UCSD-AML1 (cell line): Measurements from ENCODE around the gene CT47C1.
"Not testable (repeated sequence)": the region's sequence is repeated elsewhere in the genome, so short reads cannot be mapped to it uniquely, and the experiment has no call there.

Experiments
- DNase-seq: peaks from one replicate; lab custom pipeline; 2025; ENCODE audit not compliant: unreplicated experiment; lab: John Stamatoyannopoulos, UW

The CT47C1 gene

GRCh38 chrX:119072744-119073143, at the start of gene CT47C1:
CT47C1 (plus strand) TSS chrX:119072993; CDS start chrX:119073226, 233 bp downstream.
- no peak for DNase-seq

DNA sequence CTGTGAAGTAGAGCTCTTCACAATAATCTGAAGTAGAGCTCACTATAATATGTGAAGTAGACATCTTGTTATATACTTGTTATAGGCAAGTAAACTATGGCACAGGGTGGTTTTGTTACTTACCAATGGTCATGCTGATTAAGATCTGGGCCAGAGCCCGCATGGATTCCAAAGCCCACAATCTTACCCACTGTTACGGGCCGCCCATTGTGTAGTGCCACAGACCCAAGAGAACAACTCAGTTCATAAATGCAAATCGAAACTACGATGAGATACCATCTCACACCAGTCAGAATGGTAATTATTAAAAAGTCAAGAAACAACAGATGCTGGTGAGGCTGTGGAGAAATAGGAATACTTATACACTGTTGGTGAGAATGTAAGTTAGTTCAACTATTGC, 46.9 kb upstream of the CT47C1 start:
- DNase-seq: no peak

- not testable (repeated sequence) for DNase-seq
These were observed 46.4 kb upstream of the CT47C1 start for GRCh38 chrX:119026344-119026743.

DNA sequence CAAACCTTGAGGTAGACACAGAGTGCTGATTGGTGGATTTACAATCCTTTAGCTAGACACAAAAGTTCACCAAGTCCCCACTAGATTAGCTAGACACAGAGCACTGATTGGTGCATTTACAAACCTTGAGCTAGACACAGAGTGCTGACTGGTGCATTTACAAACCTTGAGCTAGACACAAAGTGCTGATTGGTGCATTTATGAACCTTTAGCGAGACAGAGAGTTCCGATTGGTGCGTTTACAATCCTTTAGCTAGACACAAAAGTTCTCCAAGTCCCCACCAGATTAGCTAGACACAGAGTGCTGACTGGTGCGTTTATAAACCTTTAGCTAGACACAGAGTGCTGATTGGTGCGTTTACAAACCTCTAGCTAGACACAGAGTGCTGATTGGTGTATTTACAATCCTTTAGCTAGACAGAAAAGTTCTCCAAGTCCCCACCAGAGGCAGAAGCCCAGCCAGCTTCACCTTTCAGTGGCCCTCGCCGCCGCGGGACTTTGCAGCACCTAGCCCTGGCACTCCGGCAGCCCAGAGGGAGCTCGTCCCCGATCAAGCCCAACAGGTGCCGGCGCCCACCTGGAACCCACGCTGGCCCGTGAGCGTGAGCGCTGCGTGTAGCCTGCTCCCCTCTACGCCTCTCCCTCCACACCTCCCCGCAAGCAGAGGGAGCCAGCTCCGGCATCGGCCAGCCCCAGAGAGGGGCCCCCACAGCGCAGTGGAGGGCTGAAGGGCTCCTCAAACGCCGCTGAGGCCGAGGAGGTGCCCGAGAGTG, 44.6 kb upstream of the CT47C1 start:
- DNase-seq: not testable (repeated sequence)

GRCh38 chrX:119028733-119029330, 44.0 kb upstream of the CT47C1 start:
- no peak for DNase-seq

GRCh38 chrX:119029656-119030055, 43.1 kb upstream of the CT47C1 start:
- not testable (repeated sequence) for DNase-seq

GRCh38 chrX:119030990-119031389, 41.8 kb upstream of the CT47C1 start:
- no peak for DNase-seq

DNA sequence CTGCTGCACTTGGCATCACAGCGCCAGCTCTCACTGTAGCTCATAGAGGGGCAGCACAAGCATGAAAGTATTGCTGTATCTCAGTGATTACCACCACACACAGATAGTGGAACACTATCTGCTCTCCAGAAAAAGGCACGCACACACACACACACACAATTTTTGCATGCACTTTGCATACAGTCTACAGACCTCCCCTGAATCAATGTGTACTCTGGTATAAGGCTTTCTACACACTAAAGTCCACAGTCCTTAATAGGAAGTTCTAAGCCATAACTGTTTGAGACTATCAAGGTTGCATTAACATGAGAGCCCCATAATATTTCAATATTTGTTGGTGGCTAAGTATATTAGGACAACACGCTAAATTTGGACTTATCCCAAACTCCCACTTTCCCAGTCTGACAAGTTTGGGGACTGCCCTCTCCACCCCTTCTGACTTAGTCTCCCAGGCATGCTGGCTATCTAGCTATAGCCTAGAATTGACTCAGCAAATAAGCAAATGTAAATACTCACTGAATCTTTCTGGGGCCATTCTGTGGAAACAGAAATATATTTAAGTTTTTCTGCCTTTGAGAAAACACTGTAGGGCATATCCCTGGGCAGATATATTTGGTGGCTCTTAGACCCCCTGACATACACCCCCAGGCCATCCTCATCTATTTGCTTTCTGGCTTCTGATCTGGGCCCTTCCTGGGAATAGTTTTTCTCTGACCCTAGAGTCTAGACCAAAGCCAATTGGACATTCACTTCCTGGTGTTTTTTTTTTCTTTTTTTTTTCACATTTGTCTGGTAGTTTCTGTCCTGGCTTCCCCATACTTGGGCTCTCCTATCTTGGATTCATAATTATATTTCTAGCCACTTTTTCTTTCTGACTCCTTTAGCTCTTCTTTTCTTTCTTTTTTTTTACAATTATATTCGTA, 36.4 kb upstream of the CT47C1 start:
- no peak for DNase-seq

GRCh38 chrX:119040432-119040831, 32.4 kb upstream of the CT47C1 start:
- no peak for DNase-seq

- no peak for DNase-seq
These were observed 31.6 kb upstream of the CT47C1 start for GRCh38 chrX:119041175-119041574.

- no peak for DNase-seq
These were observed 30.8 kb upstream of the CT47C1 start for GRCh38 chrX:119042040-119042439.

- no peak for DNase-seq
These were observed 29.8 kb upstream of the CT47C1 start for GRCh38 chrX:119042996-119043395.

- no peak for DNase-seq
These were observed 26.9 kb upstream of the CT47C1 start for GRCh38 chrX:119045884-119046283.

DNA sequence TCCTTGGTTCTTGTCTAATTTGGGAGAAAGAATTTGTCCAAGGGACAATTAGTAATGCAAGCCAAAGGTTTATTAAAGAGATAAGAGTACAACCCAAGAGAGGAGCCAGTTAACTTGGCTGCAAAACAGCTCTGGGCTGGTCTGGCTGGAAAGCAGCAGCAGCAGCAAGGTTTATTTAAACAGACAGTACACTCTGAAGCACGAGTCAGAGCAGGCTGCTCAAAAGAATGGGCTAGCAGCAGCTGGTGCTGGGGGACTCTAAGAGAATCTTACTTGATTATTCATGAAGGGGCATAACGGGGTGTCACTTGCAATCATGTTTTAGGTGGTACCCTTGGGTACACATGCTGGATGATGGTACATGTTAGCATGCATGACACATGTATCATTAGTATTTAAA, 17.1 kb upstream of the CT47C1 start:
- no peak for DNase-seq

DNA sequence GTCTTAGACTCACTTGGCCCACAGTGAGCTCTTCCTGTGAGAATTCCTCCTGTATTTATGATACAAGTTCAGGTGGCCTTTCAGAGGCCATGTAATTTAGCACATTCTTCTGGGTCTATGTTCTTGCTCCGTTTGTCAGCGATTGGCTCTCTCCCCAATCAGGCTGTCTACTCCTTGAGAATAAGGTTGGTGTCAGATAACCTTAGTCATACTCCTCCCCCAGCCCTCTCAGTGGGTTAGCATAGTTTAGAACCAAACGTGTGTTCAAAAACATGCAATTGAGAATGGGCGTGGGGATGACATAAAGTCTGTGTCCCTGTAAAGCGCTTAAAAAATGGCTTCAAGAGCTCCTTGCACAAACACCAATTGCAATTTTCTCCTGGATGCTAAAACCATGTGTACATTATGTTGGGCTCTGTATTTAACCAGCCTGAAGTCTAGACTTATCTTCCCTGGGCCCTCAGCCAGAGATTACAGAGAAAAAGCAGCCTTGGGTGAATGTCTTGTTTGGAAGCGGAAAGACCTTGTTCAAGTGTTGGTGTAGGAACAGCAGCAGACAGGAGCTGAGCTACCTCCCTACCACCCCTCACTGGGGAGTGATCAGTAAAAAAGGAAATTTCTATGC, 9.9 kb upstream of the CT47C1 start:
- DNase-seq: no peak

DNA sequence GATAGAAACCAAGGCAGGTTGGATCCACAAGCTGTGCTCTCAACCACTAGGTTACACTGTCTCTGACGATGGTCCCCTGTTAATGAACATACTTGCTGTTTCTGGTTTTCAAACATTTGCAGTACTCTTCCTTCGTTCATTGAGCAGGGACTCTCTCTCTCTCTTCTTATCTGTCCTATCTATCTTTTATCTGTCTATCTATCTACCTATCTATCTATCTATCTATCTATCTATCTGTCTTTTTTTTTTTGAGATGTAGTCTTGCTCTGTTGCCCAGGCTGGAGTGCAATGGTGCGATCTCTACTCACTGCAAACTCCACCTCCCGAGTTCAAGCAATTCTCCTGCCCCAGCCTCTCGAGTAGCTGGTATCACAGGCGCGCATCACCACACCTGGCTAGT, 9.4 kb upstream of the CT47C1 start:
- DNase-seq: no peak

- peak; percentile 13 for DNase-seq
These were observed 5.6 kb upstream of the CT47C1 start for GRCh38 chrX:119067023-119067739.

- no peak for DNase-seq
These were observed 3.7 kb upstream of the CT47C1 start for GRCh38 chrX:119069128-119069527.

- DNase-seq: no peak
These were observed 3.0 kb upstream of the CT47C1 start for GRCh38 chrX:119069762-119070161.

GRCh38 chrX:119071381-119071780, 1.4 kb upstream of the CT47C1 start:
- DNase-seq: no peak
